Measurements from ENCODE around the gene RGP1. TPM values are rescaled to one million over a fixed set of nuclear protein-coding genes. Genes with fewer than 3 reads are reported as not detected.

RGP1 gene
- total RNA-seq, 1 donor from 2014 or later: 23.3 TPM

DNA sequence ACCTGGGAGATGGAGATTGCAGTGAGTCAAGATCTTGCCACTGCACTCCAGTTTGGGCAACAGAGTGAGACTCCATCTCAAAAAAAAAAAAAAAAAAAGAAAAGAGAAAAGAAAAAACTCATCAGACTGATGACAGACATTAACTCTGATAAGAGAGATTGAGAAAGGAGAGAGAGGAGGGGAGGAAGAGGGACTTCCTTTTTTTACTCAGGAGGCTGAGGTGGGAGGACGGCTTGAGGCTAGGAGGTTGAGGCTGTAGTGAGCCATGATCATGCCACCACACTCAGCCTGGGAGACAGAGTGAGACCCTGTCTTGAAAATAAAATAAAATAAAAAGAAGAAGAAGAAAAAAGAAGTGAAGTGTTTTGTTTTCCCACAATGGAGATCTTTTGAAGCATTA lies 14.7 kb downstream of the RGP1 start:
- intact Hi-C loops (cut with micrococcal nuclease): no loop called here

DNA sequence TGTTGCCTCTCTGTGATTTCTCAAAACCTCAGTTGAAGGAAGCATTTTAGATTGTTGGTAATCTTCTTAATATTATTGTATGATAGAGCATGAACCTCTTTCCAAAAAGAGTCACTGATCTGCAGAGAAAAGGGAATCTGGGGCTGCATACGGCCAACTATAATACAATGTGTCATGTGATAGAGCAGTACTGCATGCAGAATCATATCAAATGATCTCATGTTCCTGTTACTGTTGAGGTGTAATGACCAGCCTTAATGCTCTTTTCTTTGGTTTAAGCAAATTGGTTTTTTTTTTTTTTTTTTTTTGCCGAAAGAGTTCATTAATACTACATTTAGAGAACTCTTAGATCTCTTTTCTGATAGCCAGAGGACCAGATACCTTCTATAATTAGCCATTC lies 17.9 kb downstream of the RGP1 start:
- intact Hi-C loops (cut with micrococcal nuclease): no loop called here

DNA sequence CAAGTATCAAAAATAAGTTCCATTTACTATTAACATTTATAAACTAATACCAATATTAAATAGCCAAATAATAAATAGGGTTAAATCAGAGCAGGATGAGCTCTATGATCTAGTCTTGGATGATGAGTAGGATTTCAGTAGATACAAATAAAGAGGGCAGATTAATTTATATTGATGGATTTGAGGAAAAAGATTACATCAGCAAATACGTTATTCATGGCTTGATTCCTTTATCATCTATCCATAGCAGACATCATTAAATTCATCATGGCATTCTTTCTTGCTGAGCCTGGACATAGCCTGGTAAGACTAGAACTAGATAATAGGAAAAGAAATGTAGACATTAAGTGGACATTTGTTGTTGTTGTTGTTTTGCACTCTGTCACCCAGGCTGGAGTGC lies 18.4 kb downstream of the RGP1 start:
- intact Hi-C loops (cut with micrococcal nuclease): no loop called here

DNA sequence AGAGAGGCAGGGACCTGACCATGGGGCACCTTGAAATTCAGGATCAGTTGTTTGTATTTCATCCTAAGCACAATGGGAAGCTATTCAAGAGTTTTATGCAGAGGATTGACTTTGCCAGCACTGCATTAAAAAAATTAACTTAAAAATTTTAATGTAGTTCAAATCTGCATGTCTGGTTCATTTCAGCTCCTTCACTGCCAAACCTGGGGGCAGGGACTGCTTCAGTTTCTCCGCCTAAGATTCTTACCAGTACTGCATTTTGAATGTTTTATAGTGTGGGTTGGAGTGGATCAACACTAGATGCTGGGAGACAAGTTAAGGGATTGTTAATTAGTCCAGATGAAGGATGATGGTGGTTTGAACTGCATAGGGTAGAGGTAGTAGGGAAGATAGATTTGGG lies 20.7 kb downstream of the RGP1 start:
- intact Hi-C loops (cut with micrococcal nuclease): no loop called here

DNA sequence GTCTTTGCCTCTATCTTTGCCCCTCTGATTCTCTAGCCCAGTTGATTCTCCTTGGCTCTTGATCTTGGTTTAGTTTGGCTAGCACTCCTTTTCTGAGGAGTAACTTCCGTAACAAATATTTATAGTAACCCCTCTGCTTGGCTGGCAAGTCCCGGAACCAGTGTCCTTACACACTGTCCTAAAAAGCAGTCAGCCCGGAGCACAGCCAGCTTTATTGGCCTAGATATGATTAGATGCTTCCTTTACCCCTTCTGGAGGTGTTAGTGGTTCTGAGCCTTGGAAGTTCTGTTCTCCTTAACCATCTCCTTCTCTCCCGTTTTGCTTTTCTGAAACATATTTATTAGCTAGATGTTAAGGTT lies 22.0 kb downstream of the RGP1 start:
- intact Hi-C loops (cut with micrococcal nuclease): no loop called here

DNA sequence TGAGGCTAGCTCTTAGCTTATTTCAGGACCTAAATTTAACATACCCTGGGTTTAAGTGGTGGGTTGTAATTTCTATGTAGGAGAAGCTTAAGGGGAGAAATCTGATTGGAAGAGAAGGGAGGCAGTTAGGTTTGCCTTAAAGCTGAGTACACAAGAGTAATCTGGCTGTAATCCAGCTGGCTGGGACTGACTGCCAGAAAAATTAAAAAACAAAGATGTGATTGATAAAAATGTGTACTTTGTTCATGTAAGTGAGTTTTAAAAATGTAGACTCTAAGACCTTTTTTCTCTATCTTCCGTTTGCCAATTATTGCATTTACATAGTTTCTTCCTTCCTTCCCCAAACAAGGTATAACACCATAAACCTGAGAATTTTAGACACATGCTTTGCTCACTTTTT lies 22.4 kb downstream of the RGP1 start:
- intact Hi-C loops (cut with micrococcal nuclease): no loop called here

DNA sequence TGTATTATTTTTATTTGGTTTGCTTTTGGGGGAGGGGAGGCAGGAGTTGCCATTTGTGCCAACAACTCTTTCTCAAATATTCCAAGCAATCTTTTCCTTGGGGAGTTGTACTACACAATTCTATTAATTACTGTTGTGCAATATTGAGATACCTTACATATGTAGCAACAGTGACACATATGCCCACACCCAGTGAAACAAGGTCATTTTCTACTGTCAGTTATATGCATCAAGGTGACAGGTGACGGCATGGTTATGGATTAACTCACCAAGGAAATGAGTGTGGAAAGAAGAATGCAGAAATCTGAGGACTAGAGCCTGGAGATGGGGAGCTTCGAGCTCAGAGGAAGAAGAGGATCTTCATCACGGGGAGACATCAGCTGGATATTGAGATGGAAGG lies 22.9 kb downstream of the RGP1 start:
- intact Hi-C loops (cut with micrococcal nuclease): no loop called here

DNA sequence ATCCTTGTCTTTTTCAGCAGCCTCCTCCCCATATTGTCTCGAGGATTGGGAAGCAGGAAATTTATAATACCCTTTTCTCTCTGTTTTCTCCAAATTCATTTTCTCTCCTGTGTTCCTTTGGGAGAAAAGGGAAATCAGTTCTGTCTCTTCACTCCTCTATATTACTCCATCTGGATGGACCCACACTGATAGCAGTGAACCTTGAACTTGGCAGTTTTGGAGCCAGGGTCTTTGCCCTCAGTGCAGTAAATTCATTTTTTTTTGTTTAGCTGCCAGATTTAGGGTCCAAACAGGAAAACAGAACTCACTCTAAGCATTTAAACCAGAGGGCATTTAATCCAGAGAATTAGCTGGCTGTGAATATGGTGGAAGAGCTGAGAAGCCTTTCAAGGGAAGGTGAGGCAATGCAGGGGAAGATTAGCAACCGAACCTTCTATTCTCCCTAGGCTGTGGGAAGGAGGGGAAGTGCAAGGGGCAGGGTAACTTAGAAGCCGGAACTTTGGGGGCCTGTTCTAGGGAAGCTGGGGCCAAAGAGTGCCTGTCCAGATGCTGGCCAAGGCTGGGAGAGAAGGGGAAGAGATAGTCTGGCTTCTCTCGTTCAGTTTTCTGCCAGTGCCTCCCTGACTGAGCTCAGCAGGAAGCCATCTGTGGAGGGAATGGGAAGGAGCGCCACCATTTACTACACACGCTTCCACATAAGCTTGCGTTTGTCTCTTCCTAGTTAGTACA lies 26.0 kb downstream of the RGP1 start:
- intact Hi-C loops (cut with micrococcal nuclease): no loop called here

DNA sequence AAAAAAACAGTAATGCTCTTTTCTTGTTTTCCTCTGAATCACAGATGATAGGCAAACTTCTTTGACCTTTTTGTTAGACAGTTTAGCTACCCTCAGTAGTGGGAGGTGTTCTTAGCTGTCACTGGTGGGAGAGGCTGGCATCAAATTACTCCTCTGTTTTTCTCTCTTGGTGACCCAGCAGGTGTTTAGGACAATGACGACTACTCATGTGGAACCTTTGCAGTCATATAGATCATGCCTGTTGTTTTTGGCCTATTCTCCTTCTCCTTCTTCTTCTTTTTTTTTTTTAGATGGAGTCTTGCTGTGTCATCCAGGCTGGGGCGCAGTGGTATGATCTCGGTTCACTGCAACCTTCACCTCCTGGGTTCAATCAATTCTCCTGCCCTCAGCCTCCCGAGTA lies 26.9 kb downstream of the RGP1 start:
- intact Hi-C loops (cut with micrococcal nuclease): no loop called here

DNA sequence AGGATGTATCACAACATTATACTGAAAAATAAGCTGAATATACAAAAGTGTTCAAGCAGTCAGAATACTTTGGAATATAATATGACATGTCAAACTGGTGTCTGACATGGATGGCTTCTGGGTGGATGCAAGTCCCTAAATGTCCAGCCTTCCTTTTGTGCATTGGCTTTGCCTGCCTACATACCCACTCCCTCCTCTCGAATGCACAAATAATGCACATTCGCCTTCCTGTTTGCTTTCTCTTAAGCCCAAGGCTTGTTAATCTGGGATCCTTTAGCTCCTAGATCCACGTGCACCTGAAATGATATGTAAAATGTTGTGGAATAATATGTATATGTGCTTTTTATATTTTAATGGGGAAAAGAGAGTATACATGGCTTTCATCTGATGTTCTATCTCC lies 29.4 kb downstream of the RGP1 start:
- intact Hi-C loops (cut with micrococcal nuclease): no loop called here

DNA sequence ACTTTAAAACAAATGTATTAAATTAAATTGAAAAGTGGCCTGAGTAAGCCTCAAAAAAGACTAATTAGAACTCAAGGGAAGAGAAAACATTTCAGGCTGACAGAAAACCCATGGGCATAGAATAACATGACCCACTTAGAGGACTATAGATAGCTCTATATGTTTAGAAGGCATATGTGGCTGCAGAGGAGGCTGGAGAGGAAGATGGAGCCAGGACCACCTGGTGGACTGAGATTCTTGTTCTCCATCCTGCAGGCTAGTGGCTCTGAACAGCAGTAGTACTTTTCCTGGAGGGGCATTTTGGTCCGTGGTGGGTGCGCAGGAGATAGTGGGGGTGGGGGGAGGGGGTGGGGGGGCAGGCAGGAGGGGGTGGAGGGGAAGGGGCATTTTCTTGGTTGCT lies 32.0 kb downstream of the RGP1 start:
- intact Hi-C loops (cut with micrococcal nuclease): no loop called here

DNA sequence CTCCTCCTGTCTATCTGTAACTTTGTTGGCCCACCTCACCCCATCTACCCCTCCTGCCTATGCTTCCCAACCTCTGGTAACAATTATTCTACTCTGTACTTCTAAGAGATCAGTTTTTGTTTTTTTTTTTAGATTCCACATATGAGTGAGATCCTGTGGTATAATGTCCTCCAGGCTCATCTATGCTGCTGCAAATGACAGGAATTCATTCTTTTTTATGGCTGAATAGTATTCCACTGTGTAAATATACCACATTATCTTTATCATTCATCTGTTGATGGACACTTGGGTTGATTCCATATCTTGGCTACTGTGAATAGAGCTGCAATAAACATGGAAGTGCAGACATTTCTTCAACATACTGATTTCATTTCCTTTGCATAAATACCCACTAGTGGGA lies 34.3 kb downstream of the RGP1 start:
- intact Hi-C loops (cut with micrococcal nuclease): no loop called here

DNA sequence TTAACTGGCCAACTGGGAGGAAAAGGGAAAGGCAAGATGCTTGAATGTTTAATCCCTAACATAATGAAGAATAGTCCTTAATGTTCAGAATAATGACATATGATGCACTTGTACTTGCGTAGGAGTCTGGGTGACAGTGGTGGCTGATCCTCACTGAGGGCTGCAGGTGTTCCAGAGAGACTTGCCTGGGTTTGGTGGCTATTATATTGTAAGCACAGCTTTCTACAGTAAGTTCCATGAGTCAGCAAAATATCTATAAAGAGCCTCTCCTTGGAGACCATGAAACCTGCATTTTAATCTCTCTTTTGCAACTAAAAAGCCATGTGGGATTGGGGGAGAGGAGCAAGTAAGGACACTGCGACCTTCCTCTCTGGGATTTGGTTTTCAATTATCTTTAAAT lies 40.5 kb downstream of the RGP1 start:
- intact Hi-C loops (cut with micrococcal nuclease): no loop called here

DNA sequence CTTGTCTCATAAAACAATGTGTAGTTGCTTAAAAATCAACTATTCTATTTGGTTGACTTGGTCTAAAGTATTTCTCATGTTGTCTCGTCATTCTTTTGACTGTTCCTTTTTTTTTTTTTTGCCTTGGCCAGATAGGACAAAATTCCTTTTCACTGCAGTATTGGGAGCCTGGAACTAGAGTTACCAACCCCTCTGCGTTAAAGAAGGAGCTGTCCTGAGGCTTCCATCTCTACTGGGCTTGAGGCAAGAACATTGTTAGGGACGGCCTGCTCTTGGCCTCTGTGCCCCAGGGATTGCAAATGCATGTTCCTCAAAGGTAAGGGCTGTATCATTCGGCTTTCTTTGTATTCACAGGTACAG lies 40.9 kb downstream of the RGP1 start:
- intact Hi-C loops (cut with micrococcal nuclease): loop anchor here (1.0 kb wide), 3 partner anchors 22 to 92 kb away; partner anchors contain the start of gene SPAG8

DNA sequence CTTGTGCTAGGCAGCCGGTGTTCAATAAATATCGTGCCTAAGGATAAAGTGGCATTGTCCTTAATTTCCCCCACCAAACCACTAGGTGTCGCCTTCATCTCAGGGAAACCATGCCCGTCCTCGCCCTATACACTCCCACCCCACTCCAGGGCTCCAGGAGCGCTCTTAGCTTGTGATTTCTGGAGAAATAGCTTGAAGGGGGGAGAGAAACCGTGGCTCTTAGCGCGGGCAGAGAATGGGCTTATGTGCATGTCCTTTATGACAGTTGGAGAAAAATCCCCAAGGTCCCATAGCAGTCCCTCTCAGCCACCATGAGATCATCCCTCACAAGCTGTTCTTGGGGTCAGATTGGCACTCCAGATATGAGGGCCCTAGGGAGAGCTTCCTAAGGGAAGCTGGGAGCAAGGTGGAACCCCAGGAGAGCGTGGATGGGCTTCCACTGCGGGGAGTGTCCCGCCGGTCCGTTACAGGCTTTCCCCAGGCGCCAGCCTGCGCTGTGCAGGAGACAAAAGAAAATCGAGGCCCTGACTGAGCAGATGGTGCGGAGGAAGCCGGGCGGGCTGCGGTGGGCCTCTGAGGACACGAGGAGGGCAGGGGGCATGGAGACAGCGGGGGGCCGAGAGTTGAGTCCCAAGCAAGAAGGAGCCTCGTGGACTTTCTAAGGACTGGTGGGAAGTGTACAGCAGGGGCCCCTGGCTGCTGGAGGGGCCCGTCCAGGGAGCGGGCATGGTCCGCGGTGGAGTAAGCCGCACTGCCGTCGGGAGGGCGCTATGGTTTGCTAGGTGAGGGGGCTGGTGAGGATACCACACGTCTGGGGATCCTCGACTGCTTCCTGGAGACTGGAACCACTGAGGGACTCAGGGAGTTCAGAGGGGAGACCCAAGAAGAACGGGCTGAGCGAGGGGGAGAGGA lies 41.6 kb downstream of the RGP1 start:
- intact Hi-C loops (cut with micrococcal nuclease): loop anchor here (1.0 kb wide), 3 partner anchors 22 to 92 kb away; partner anchors contain the start of gene SPAG8

DNA sequence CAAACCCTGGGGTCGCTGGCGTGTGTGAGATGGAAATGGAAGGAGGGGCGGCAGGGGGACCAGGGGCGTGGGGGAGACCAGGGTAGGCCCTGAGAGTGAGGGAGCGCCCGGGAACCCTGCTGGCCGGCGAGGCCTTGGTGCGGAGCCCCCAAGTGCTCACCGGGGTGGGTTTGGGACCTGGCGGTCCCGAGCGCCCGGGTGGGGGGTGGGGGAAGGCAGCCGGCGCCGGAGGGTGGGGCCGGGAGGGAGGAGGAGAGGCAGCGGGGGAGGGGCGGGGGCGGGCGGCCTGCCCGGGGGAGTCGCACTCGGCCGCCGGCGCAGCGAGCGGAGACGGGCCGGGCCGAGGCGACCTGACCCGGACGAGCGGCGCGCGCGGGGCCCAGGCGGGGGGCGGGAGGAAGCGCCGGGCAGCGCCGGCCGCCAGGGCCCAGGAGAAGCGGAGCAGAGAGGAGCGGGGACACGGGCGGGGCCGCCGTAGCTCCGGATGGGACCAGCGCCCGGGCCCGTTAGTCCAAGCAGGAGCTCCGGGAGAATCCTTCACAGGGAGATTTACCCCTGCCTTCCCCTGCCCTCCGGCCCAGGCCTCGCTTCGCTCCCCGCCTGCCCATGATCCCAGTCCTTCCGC lies 42.3 kb downstream of the RGP1 start, which contains the start of gene NPR2:
Gene NPR2, plus strand, starts transcription at position 295 of the 625 bp plus-strand sequence. CDS start 818 bp downstream, outside the sequence.
- intact Hi-C loops (cut with micrococcal nuclease): no loop called here

DNA sequence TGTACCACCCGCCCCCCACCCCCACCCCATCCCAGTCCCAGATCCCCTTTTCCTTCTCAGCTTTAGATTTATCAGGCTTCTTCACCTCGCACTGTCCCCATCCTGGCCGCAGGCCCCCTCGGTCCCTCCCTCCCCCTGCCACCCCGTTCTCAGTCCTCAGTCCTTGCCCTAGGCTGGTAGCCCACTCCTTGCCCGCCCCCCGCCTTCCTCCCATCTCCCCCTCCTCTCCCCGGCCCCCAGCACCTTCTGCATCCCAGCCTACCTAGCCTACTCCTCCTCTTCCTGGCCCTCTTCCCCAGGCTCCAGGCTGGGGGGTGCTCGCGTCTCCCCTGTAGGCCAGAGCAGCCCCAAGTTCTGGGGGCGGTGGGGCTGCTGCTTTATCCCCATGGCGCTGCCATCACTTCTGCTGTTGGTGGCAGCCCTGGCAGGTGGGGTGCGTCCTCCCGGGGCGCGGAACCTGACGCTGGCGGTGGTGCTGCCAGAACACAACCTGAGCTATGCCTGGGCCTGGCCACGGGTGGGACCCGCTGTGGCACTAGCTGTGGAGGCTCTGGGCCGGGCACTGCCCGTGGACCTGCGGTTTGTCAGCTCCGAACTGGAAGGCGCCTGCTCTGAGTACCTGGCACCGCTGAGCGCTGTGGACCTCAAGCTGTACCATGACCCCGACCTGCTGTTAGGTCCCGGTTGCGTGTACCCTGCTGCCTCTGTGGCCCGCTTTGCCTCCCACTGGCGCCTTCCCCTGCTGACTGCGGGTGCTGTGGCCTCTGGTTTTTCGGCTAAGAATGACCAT lies 43.1 kb downstream of the RGP1 start:
- intact Hi-C loops (cut with micrococcal nuclease): no loop called here

DNA sequence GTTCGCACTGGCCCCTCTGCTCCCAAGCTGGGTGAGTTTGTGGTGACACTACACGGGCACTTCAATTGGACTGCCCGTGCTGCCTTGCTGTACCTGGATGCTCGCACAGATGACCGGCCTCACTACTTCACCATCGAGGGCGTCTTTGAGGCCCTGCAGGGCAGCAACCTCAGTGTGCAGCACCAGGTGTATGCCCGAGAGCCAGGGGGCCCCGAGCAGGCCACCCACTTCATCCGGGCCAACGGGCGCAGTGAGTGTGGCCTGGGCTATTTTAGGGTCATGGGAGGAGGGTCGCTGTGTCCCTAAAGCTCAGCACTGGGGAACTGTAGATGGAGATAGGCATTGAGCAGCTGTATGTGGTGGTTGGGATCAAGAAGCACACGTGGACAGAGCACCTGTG lies 43.7 kb downstream of the RGP1 start:
- intact Hi-C loops (cut with micrococcal nuclease): no loop called here

DNA sequence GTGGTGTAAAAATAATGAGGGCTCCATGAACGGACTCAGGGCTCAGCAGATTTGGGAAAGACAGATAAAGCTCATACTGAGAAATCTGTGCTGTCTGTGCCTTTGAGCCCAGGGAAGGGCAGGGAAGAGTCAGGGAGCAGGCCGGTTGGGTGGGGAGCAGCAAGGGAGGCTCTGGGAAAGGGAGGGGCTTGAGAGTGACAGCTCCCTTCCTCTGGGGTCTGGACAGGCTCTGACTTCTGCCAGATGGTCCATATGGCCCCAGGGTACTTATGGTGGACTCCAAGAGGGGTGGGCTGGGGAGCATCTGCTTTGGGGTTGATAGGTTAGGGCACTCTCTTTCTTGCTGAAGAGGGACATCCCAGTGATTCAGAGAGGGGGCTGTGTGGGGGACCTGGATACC lies 44.4 kb downstream of the RGP1 start:
- intact Hi-C loops (cut with micrococcal nuclease): no loop called here

DNA sequence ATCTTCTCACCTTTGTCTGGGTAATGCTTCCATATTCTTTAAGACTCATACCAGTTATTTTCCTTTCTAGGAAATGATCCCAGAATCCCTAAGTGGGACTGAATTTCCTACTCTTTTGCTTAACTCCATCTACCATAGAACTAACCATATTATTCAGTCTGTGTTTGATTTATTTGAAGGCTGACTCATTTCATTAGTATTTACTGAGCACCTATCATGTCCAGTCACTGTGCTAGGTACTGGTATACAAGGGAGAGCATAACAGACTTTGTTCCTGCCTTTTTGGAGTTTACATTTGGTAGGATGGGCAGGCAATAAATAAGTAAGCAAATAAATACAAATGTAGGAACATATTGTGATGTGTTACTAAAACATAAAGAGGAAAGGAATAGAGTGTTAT lies 46.6 kb downstream of the RGP1 start:
- intact Hi-C loops (cut with micrococcal nuclease): no loop called here

Data from T-helper 2 cell treated with Interferon-gamma antibody and Interleukin-4, amounts not matched to agents 100 ng/mL and 5 ng/mL, for 36 hours (primary cell).